ENCODE results near the gene CRHR2. TPM values are rescaled to one million over a fixed set of nuclear protein-coding genes. Genes with fewer than 3 reads are reported as not detected.

CRHR2 gene
- 0.64 TPM for total RNA-seq

GRCh38 chr7:30682212-30683083, at the start of gene CRHR2:
Gene CRHR2, minus strand, starts transcription at chr7:30682456. Its CDS starts 176 bp downstream, at chr7:30682280.

Other genes starting within 250 kb of the CRHR2 start
- 15.2 TPM for gene NOD1, start 203.7 kb downstream of the CRHR2 start, total RNA-seq
- 23.9 TPM for gene GGCT, start 177.6 kb downstream of the CRHR2 start, total RNA-seq
- 67.3 TPM for gene GARS1, start 87.6 kb downstream of the CRHR2 start, total RNA-seq
- 9.5 TPM for gene INMT, start 69.7 kb upstream of the CRHR2 start, total RNA-seq
- gene MINDY4, start 89.0 kb upstream of the CRHR2 start, total RNA-seq: 13.2 TPM
- gene AQP1, start 229.4 kb upstream of the CRHR2 start, total RNA-seq: 143 TPM